ENCODE measurements around the gene ATP6V1B1. TPM values are rescaled to one million over a fixed set of nuclear protein-coding genes. Genes with fewer than 3 reads are reported as not detected.

Gene ATP6V1B1
- total RNA-seq, 1 experiment from 2014 or later: 7.8 TPM

DNA sequence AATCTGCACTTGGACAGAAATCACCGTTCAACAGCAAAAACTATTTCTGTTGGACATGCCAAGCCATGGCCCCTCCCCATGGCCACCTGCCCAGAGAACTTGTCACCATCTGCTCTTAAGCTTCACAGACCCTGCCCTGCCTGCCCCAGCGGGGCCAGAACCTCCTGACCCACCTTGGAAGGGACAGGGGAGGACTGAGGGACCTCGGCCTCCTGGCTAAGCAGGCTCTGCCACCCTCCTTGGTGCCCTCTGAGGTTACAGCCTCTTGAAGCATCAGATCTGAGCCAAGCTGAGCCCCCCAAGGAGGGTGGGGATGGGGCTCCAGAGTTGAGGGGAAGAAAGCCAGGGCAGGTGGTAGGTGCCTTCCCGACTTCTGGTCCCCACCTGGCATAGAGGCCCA is 52.5 kb downstream of the ATP6V1B1 start:
- Histone ChIP-seq H4K20me1 (ENCODE audit: insufficient read depth) (no peaks in the 10 kb centered on the region; the same call in 1 of the 2 replicates), H3K36me3 (ENCODE audit: low read depth) (no peaks in the 10 kb centered on the region), H3K4me3 (no peak overlapping the region), H3K27me3 (ENCODE audit: insufficient read depth, low read depth) (no peaks in the 10 kb centered on the region), H3F3A (ENCODE audit: insufficient read depth, low read depth) (no peaks in the 10 kb centered on the region), H3K4me1 (replicated peaks; ENCODE audit: insufficient read depth) (peaks cover 4% of the 10 kb centered on the region; the same call in 1 of the 2 replicates), H3K9me2 (ENCODE audit: insufficient read depth) (no peaks in the 10 kb centered on the region), H2AFZ (no peak overlapping the region), H3K79me2 (ENCODE audit: low read depth) (peaks cover 6% of the 10 kb centered on the region), H3K9me3 (ENCODE audit: insufficient read depth, low read depth) (no peaks in the 10 kb centered on the region), H3K4me2 (no peak overlapping the region), H3K27ac (no peak overlapping the region)
- intact Hi-C loops (cut with micrococcal nuclease; ENCODE audit: unreplicated experiment): no loop called here
- ChIA-PET POLR2A (ENCODE audit: unreplicated experiment) (no interaction called here), CTCF (no interaction called here)
- no peak for DNase-seq
- BruUV-seq (replicated peaks): no TSS peak
- TF ChIP-seq EZH2 (IDR thresholded peaks at IDR 0.05; ENCODE audit: low read depth): no peak
- TF ChIP-seq, protein P1, sequence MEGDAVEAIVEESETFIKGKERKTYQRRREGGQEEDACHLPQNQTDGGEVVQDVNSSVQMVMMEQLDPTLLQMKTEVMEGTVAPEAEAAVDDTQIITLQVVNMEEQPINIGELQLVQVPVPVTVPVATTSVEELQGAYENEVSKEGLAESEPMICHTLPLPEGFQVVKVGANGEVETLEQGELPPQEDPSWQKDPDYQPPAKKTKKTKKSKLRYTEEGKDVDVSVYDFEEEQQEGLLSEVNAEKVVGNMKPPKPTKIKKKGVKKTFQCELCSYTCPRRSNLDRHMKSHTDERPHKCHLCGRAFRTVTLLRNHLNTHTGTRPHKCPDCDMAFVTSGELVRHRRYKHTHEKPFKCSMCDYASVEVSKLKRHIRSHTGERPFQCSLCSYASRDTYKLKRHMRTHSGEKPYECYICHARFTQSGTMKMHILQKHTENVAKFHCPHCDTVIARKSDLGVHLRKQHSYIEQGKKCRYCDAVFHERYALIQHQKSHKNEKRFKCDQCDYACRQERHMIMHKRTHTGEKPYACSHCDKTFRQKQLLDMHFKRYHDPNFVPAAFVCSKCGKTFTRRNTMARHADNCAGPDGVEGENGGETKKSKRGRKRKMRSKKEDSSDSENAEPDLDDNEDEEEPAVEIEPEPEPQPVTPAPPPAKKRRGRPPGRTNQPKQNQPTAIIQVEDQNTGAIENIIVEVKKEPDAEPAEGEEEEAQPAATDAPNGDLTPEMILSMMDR (conservative IDR thresholded peaks at IDR 0.05): no peak

DNA sequence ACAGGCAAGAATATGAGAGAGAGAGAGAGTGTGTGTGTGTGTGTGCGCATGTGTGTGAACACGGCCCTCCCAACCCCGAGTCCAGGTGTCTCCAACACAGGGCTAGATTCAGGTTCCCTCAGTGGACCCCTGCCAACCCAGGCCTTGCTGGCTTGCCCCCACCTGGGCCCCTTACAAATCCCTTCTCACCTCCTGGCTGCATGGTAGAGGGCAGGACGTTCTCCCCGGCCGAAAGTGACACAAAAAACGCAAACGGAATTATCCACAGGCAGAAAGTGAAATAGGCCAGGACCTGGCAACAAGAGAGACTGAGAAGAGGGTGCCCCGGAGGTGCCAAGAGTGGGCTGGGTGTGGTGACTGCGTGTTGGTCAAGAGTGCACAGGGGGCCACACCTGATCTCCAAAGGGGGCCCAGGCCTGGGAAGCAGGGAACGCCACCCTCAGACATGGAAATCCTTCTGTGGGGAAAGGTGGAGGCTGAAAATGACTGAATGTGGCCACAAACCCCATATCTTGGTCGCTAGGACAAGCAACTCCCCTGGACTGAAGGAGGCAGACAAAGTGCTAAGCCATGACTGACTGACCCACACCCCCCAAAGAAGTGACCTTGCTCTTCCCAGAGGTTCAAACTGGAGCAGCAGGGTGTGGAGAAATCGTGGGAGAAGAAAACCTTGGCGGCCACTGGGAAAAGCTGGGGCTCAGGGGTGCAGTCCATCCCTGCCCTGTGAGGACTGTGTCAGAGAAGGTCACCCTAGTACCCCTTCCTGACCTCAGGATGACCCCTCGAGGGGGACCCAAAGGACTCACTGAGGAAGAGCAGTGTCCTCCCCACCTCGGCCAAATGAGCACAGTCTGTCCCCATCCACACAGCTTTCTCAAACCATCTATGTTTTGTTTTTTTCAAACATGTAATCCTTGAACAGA is 53.3 kb downstream of the ATP6V1B1 start:
- TF ChIP-seq, protein P1 (conservative IDR thresholded peaks at IDR 0.05): no peak
- no peak for TF ChIP-seq EZH2 (IDR thresholded peaks at IDR 0.05; ENCODE audit: low read depth)
- Histone ChIP-seq H2AFZ (no peak overlapping the region), H4K20me1 (ENCODE audit: insufficient read depth) (no peaks in the 10 kb centered on the region; the same call in 1 of the 2 replicates), H3K79me2 (ENCODE audit: low read depth) (peaks cover 14% of the 10 kb centered on the region), H3F3A (ENCODE audit: insufficient read depth, low read depth) (no peaks in the 10 kb centered on the region), H3K27ac (no peak overlapping the region), H3K9me3 (ENCODE audit: insufficient read depth, low read depth) (no peaks in the 10 kb centered on the region), H3K27me3 (ENCODE audit: insufficient read depth, low read depth) (no peaks in the 10 kb centered on the region), H3K9me2 (ENCODE audit: insufficient read depth) (no peaks in the 10 kb centered on the region), H3K4me1 (replicated peaks; ENCODE audit: insufficient read depth) (peaks cover 11% of the 10 kb centered on the region), H3K36me3 (ENCODE audit: low read depth) (no peaks in the 10 kb centered on the region), H3K4me3 (no peak overlapping the region), H3K4me2 (no peak overlapping the region)
- BruUV-seq (replicated peaks): no TSS peak
- DNase-seq: no peak
- intact Hi-C loops (cut with micrococcal nuclease; ENCODE audit: unreplicated experiment): no loop called here
- POLR2A ChIA-PET (ENCODE audit: unreplicated experiment): no interaction called here
- CTCF ChIA-PET: no interaction called here

DNA sequence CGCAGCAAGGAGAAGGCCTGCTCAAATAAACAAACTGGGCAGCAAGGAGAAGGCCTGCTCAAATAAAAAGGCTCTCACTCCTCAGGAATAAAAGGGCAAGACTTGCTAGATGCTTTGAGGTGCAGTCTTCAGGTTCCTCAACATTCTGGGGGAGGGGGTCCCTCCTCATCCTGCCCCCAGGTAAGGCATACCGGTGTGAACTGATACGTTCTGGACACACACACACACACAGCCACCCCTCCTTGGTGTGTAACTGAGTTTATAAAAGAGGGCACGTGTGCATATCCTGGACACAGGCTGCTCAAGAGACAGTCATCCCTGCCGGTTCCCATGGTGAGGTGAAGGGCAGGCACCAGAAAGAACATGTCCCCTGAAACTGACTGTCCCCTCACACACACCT is 54.5 kb downstream of the ATP6V1B1 start:
- peaks cover 19% of the 10 kb centered on the region for H3K79me2 ChIP-seq (ENCODE audit: low read depth)
- no TSS peak for BruUV-seq (replicated peaks)

More for the DNA sequence above, 54.5 kb downstream of the ATP6V1B1 start:
- Histone ChIP-seq H3K27me3 (ENCODE audit: insufficient read depth, low read depth) (no peaks in the 10 kb centered on the region), H3K4me3 (no peak overlapping the region), H4K20me1 (ENCODE audit: insufficient read depth) (no peaks in the 10 kb centered on the region; the same call in 1 of the 2 replicates), H3K36me3 (ENCODE audit: low read depth) (no peaks in the 10 kb centered on the region), H3K27ac (no peak overlapping the region), H3F3A (ENCODE audit: insufficient read depth, low read depth) (peaks cover 2% of the 10 kb centered on the region; the same call in 1 of the 2 replicates), H3K4me2 (no peak overlapping the region), H3K4me1 (replicated peaks; ENCODE audit: insufficient read depth) (peaks cover 11% of the 10 kb centered on the region), H3K9me2 (ENCODE audit: insufficient read depth) (no peaks in the 10 kb centered on the region), H3K9me3 (ENCODE audit: insufficient read depth, low read depth) (no peaks in the 10 kb centered on the region), H2AFZ (no peak overlapping the region)
- no peak for TF ChIP-seq EZH2 (IDR thresholded peaks at IDR 0.05; ENCODE audit: low read depth)
- TF ChIP-seq, protein P1 (conservative IDR thresholded peaks at IDR 0.05): no peak
- intact Hi-C loops (cut with micrococcal nuclease; ENCODE audit: unreplicated experiment): no loop called here
- no peak for DNase-seq
- ChIA-PET CTCF (no interaction called here), POLR2A (ENCODE audit: unreplicated experiment) (no interaction called here)
